ENCODE measurements around the gene LINGO1. TPM values are rescaled to one million over a fixed set of nuclear protein-coding genes. Genes with fewer than 3 reads are reported as not detected.

LINGO1 gene
- total and polyA plus RNA-seq, 5 donors: 5.1 to 12.1 (median 8.1) TPM

- peak; percentile 60 to 67 for ATAC-seq
Measured at GRCh38 chr15:77568973-77569728, 63.6 kb downstream of the LINGO1 start.

GRCh38 chr15:77568014-77568972 lies 64.4 kb downstream of the LINGO1 start:
- no peaks in the 10 kb centered on the region for H3K27me3 ChIP-seq (ENCODE audit: control insufficient read depth, insufficient read depth)
- H3K4me3 ChIP-seq (ENCODE audit: low read length): no peak overlapping the region
- whole genome bisulfite sequencing: 84% methylated on average over 14 of the region's 14 CpGs
- peak in 1 of 2 donors; percentile 3 for ATAC-seq
- no peaks in the 10 kb centered on the region for H3K9me3 ChIP-seq (ENCODE audit: control insufficient read depth, low read length)
- H3K27ac ChIP-seq (ENCODE audit: low read length): no peak overlapping the region
- peak in 1 of 3 donors; percentile 29 for DNase-seq
- no peaks in the 10 kb centered on the region for H3K4me1 ChIP-seq (ENCODE audit: control insufficient read depth, insufficient read depth, low read length)
- intact Hi-C loops (cut with DNase I): no loop called here

More at GRCh38 chr15:77568973-77569728, 63.6 kb downstream of the LINGO1 start:
- peak; percentile 55 to 74 (median 70) for DNase-seq
- 46% methylated on average over 24 of the region's 24 CpGs for WGBS
- Histone ChIP-seq H3K9me3 (ENCODE audit: control insufficient read depth, low read length) (no peaks in the 10 kb centered on the region), H3K27ac (ENCODE audit: low read length) (peak overlapping the region; percentile 53), H3K4me1 (ENCODE audit: control insufficient read depth, insufficient read depth, low read length) (no peaks in the 10 kb centered on the region), H3K27me3 (ENCODE audit: control insufficient read depth, insufficient read depth) (no peaks in the 10 kb centered on the region), H3K4me3 (ENCODE audit: low read length) (peak overlapping the region; percentile 14)
- intact Hi-C loops (cut with DNase I): no loop called here

GRCh38 chr15:77567202-77567601 lies 65.5 kb downstream of the LINGO1 start:
- Histone ChIP-seq H3K27me3 (ENCODE audit: control insufficient read depth, insufficient read depth) (no peaks in the 10 kb centered on the region), H3K9me3 (ENCODE audit: control insufficient read depth, low read length) (no peaks in the 10 kb centered on the region), H3K4me3 (ENCODE audit: low read length) (no peak overlapping the region), H3K4me1 (ENCODE audit: control insufficient read depth, insufficient read depth, low read length) (no peaks in the 10 kb centered on the region), H3K27ac (ENCODE audit: low read length) (no peak overlapping the region)
- intact Hi-C loops (cut with DNase I): no loop called here
- no peak for ATAC-seq
- DNase-seq: peak in 1 of 3 donors; percentile 31
- 91% methylated on average over 10 of the region's 10 CpGs for WGBS

GRCh38 chr15:77566092-77566491 lies 66.6 kb downstream of the LINGO1 start:
- 91% methylated on average over 4 of the region's 4 CpGs for WGBS
- H3K9me3 ChIP-seq (ENCODE audit: control insufficient read depth, low read length): no peaks in the 10 kb centered on the region
- no peak overlapping the region for H3K4me3 ChIP-seq (ENCODE audit: low read length)
- intact Hi-C loops (cut with DNase I): no loop called here
- DNase-seq (peak in 1 of 3 donors; percentile 30), ATAC-seq (no peak)
- no peak overlapping the region for H3K27ac ChIP-seq (ENCODE audit: low read length)
- H3K4me1 ChIP-seq (ENCODE audit: control insufficient read depth, insufficient read depth, low read length): no peaks in the 10 kb centered on the region
- H3K27me3 ChIP-seq (ENCODE audit: control insufficient read depth, insufficient read depth): no peaks in the 10 kb centered on the region

GRCh38 chr15:77565378-77565915 lies 67.3 kb downstream of the LINGO1 start:
- H3K9me3 ChIP-seq (ENCODE audit: control insufficient read depth, low read length): no peaks in the 10 kb centered on the region
- H3K4me1 ChIP-seq (ENCODE audit: control insufficient read depth, insufficient read depth, low read length): no peaks in the 10 kb centered on the region
- ATAC-seq: no peak
- no peak overlapping the region for H3K27ac ChIP-seq (ENCODE audit: low read length)
- WGBS: 94% methylated on average over 25 of the region's 25 CpGs
- peak in 2 of 3 donors; percentile 2 to 37 for DNase-seq
- H3K27me3 ChIP-seq (ENCODE audit: control insufficient read depth, insufficient read depth): no peaks in the 10 kb centered on the region
- H3K4me3 ChIP-seq (ENCODE audit: low read length): no peak overlapping the region
- intact Hi-C loops (cut with DNase I): no loop called here

- intact Hi-C loops (cut with DNase I): no loop called here
- H3K27me3 ChIP-seq (ENCODE audit: control insufficient read depth, insufficient read depth): no peaks in the 10 kb centered on the region
- DNase-seq: peak in 2 of 3 donors; percentile 6 to 16
- no peaks in the 10 kb centered on the region for H3K4me1 ChIP-seq (ENCODE audit: control insufficient read depth, insufficient read depth, low read length)
- ATAC-seq: no peak
- WGBS: 80% methylated on average over 9 of the region's 9 CpGs
- no peak overlapping the region for H3K27ac ChIP-seq (ENCODE audit: low read length)
- no peak overlapping the region for H3K4me3 ChIP-seq (ENCODE audit: low read length)
- H3K9me3 ChIP-seq (ENCODE audit: control insufficient read depth, low read length): no peaks in the 10 kb centered on the region
Measured at GRCh38 chr15:77564938-77565337, 67.8 kb downstream of the LINGO1 start.

GRCh38 chr15:77564341-77564740 lies 68.4 kb downstream of the LINGO1 start:
- ATAC-seq (no peak), DNase-seq (no peak)
- intact Hi-C loops (cut with DNase I): no loop called here
- 86% methylated on average over 3 of the region's 3 CpGs for WGBS
- no peak overlapping the region for H3K27ac ChIP-seq (ENCODE audit: low read length)
- H3K9me3 ChIP-seq (ENCODE audit: control insufficient read depth, low read length): no peaks in the 10 kb centered on the region
- no peak overlapping the region for H3K4me3 ChIP-seq (ENCODE audit: low read length)
- no peaks in the 10 kb centered on the region for H3K27me3 ChIP-seq (ENCODE audit: control insufficient read depth, insufficient read depth)
- H3K4me1 ChIP-seq (ENCODE audit: control insufficient read depth, insufficient read depth, low read length): no peaks in the 10 kb centered on the region

GRCh38 chr15:77563623-77564156 lies 69.0 kb downstream of the LINGO1 start:
- 80% methylated on average over 6 of the region's 6 CpGs for WGBS
- H3K4me1 ChIP-seq (ENCODE audit: control insufficient read depth, insufficient read depth, low read length): no peaks in the 10 kb centered on the region
- no peaks in the 10 kb centered on the region for H3K9me3 ChIP-seq (ENCODE audit: control insufficient read depth, low read length)
- ATAC-seq (no peak), DNase-seq (peak in 2 of 3 donors; percentile 5 to 20)
- intact Hi-C loops (cut with DNase I): no loop called here
- no peak overlapping the region for H3K27ac ChIP-seq (ENCODE audit: low read length)
- no peak overlapping the region for H3K4me3 ChIP-seq (ENCODE audit: low read length)
- H3K27me3 ChIP-seq (ENCODE audit: control insufficient read depth, insufficient read depth): no peaks in the 10 kb centered on the region
